OCI-LY3 (cell line): ENCODE measurements around the gene DUS2.

ENCODE experiments used
- CTCF ChIP-seq: fragments of 200-600, 300-600 bp; sonication (generic); IDR thresholded peaks from 2 replicates; pipeline ENCODE4 v1.5.1; 2014; ENCODE audit warnings: antibody characterized with exemption, low read length, low read depth
- EZH2phosphoT487 ChIP-seq: fragments of 200-600 bp; shearing (Covaris generic); IDR thresholded peaks from 2 replicates; pipeline ENCODE4 v1.6.1; 2018; ENCODE audit warnings: antibody characterized with exemption, mixed run types, low read depth

- TF ChIP-seq CTCF (no peak), EZH2phosphoT487 (no peak)
Observed at GRCh38 chr16:67986949-67987348, 36.1 kb upstream of the DUS2 start.
